GM13976 (cell line): Measurements from ENCODE around the gene AMOTL2.

Experiments used
- DNase-seq: peaks from one replicate; pipeline ENCODE4 v3.0.0; 2012; ENCODE audit warnings: low spot score
- in situ Hi-C: fragments of 300-500 bp; cut with MboI; formaldehyde crosslinking; loops from one replicate; pipeline ENCODE4 v1.12.0; 2022; ENCODE audit warnings: low sequenced_read_pairs, mixed read lengths, inconsistent platforms; ENCODE audit not compliant: unreplicated experiment
- TF ChIP-seq, protein P1 (sequence below): IDR thresholded peaks from 2 replicates; pipeline ENCODE4 v1.5.1; 2012; ENCODE audit warnings: borderline replicate concordance, mild to moderate bottlenecking; ENCODE audit not compliant: insufficient read depth; ENCODE audit errors: extremely low read depth, missing control alignments, control extremely low read depth

AMOTL2 gene

DNA sequence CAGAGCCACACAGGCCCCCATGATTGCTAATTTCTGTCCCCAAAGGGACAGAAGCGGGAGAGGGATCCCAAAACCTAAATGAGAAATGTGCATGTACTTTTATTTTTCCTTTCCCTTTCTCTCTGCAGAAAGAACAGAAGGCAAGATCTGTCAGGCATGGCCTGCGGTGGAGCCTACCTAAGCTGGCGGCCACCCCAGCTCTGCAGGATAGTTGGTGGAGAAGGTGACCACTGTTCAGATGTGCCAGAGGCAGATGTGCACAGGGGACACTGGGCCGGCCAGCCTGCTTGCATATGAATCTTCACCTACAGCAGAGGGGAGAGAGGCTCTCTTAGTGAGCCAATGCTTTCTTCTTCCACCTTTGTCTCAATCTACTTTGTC lies 2.1 kb upstream of the AMOTL2 start:
- in situ Hi-C loops = no loop called here
- no peak for DNase-seq
- TF ChIP-seq, protein P1, sequence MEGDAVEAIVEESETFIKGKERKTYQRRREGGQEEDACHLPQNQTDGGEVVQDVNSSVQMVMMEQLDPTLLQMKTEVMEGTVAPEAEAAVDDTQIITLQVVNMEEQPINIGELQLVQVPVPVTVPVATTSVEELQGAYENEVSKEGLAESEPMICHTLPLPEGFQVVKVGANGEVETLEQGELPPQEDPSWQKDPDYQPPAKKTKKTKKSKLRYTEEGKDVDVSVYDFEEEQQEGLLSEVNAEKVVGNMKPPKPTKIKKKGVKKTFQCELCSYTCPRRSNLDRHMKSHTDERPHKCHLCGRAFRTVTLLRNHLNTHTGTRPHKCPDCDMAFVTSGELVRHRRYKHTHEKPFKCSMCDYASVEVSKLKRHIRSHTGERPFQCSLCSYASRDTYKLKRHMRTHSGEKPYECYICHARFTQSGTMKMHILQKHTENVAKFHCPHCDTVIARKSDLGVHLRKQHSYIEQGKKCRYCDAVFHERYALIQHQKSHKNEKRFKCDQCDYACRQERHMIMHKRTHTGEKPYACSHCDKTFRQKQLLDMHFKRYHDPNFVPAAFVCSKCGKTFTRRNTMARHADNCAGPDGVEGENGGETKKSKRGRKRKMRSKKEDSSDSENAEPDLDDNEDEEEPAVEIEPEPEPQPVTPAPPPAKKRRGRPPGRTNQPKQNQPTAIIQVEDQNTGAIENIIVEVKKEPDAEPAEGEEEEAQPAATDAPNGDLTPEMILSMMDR = no peak

- in situ Hi-C loops = no loop called here
- DNase-seq = no peak
Observed at GRCh38 chr3:134375582-134376384, 1.5 kb upstream of the AMOTL2 start.

DNA sequence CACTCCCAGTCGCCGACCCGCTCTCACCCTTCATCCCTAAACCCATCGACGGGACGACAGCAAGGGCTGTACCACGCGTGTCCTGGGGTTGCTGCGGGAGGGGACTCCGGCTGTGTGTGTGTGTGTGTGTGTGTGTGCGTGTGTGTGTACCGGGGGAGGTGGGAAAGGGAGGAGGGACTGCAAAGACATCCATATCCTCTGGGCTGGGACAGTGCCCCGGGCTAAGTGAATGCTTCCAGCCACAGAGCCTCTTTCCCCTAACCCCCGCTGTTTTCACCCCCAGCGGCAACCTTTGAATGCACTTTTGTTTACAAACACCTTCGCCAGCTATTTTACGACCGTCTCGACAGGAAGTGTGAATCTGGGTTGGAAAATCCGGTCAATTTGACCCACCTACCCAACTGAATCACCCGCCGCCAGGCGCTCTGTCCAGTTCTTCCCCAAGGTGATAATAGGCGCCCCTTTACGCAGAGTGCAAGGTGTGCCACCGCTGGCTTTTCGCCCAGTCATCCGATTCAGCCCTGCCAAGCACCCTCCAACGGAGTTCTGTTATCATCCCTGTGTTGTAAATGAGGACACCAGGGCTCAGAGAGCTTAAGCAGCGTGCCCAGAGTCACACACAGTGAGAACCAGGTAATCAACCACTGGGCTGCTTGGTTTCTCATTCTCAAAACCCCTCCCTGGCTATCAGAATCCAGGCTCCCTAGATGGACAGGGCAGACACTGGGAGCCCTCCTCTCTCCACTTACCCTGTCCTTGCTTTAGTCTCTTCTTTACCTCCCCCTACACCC lies 739 bp upstream of the AMOTL2 start:
- in situ Hi-C loops = no loop called here
- TF ChIP-seq, protein P1 = no peak
- DNase-seq = no peak

More at GRCh38 chr3:134375582-134376384, 1.5 kb upstream of the AMOTL2 start:
- TF ChIP-seq, protein P1 = no peak

DNA sequence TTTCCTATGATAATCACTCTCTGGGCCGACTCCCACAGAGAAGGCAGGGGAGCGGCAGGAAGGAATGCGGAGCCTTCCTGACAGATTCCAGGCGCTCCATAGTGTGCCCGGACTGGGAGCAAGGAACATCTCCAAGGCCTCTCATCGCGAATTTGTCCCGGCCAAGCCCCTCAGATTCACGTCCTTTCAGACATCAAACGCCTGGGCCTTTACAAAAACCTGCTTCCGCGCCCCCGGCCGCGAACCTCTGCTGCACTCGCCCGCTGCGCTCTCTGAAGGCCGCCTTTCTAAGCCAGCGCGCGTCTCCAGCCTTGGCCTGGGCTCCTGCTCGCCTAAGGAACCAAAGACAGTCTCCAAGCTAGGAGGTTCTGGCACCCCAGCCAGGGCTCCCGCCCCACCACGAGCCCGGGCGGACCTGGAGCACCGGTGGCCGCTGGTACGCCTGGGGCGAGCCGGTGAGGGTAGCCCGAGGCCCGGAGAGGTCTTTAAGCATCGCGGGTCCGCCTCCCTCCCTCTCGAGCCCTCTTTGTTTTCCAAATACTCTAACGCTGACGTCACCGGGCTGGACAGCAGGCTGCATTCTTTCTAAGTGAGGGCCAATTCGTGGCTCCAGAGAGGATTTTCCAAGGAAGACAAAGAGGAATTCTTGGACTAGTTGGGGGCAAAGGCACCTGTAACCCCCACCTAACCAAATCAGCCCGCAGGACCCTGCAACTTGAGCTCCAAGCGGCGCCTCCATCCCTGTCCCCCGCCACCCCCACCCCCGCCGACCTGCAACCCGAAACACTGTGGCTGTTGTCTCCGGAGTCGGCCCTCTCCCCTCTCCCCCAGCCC lies 759 bp downstream of the AMOTL2 start:
- TF ChIP-seq, protein P1 = no peak
- DNase-seq = no peak
- in situ Hi-C loops = no loop called here

- in situ Hi-C loops = no loop called here
- TF ChIP-seq, protein P1 = no peak
- no peak for DNase-seq
Observed at GRCh38 chr3:134372396-134373270, 1.6 kb downstream of the AMOTL2 start.
